KMS-11 (cell line): ENCODE results near the gene STXBP3.

Experiments used
- H2AFZ ChIP-seq: fragments of 200-600 bp; sonication (generic); 2 replicates; pipeline ENCODE4 v1.6.1; 2016; ENCODE audit warnings: antibody characterized with exemption, mixed run types, low read depth
- H3K27ac ChIP-seq: fragments of 200-600 bp; sonication (generic); 2 replicates; pipeline ENCODE4 v1.6.1; 2016; ENCODE audit warnings: mild to moderate bottlenecking, mixed run types
- H3K27me3 ChIP-seq: fragments of 200-600 bp; sonication (generic); 2 replicates; pipeline ENCODE4 v1.6.1; 2017; ENCODE audit warnings: mild to moderate bottlenecking, low read depth, mixed run types, moderate library complexity; ENCODE audit not compliant: insufficient read depth
- H3K36me3 ChIP-seq: fragments of 200-600 bp; sonication (generic); 2 replicates; pipeline ENCODE4 v1.6.1; 2017; ENCODE audit warnings: mild to moderate bottlenecking, mixed run types; ENCODE audit not compliant: insufficient read depth
- H3K4me1 ChIP-seq: fragments of 200-600 bp; sonication (generic); 2 replicates; pipeline ENCODE4 v1.6.1; 2016; ENCODE audit warnings: mild to moderate bottlenecking, low read depth, mixed run types; ENCODE audit not compliant: poor library complexity, severe bottlenecking
- H3K4me2 ChIP-seq: fragments of 200-600 bp; sonication (generic); 2 replicates; pipeline ENCODE4 v1.7.0; 2016; ENCODE audit warnings: mild to moderate bottlenecking, mixed run types
- H3K4me3 ChIP-seq: fragments of 200-600 bp; sonication (generic); IDR thresholded peaks from 2 replicates; pipeline ENCODE4 v1.6.1; 2017; ENCODE audit warnings: low read depth, low read length, mixed read lengths; ENCODE audit not compliant: insufficient read depth
- H3K79me2 ChIP-seq: fragments of 200-600 bp; sonication (generic); 2 replicates; pipeline ENCODE4 v1.6.1; 2016; ENCODE audit warnings: low read depth, mixed run types; ENCODE audit not compliant: insufficient read depth
- H3K9ac ChIP-seq: fragments of 200-600 bp; sonication (generic); 2 replicates; pipeline ENCODE4 v1.6.1; 2016; ENCODE audit warnings: mild to moderate bottlenecking, mixed run types
- H4K20me1 ChIP-seq: fragments of 200-600 bp; sonication (generic); 2 replicates; pipeline ENCODE4 v1.6.1; 2016; ENCODE audit warnings: mild to moderate bottlenecking, mixed run types; ENCODE audit not compliant: insufficient read depth
- TF ChIP-seq, protein P1 (sequence below): fragments of 200-600 bp; sonication (generic); conservative IDR thresholded peaks from 2 replicates; pipeline ENCODE4 v1.6.1; 2017; ENCODE audit warnings: low read depth, mild to moderate bottlenecking, antibody characterized with exemption, low read length, moderate library complexity, mixed read lengths

STXBP3 gene

DNA sequence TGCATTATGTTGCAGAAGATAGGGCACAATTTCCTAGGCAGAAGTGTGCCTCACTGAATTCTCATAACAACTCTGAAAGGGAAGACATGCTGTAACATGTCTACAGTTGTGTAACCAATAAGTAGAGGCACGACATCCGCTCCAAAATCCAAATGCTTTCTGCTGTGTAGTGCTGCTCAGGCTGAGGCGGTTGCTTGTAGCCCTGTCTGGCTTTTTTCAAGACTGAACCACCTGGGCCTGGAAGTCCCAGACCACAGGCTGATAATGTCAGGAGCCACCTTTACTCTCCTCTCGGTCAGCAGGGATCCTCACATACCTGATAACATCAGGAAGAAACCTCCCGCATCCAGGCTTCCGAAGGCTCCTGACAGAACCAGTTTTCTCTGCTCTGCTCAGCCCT lies 99.5 kb downstream of the STXBP3 start:
- H3K4me2 ChIP-seq: no peak overlapping the region
- H3K4me1 ChIP-seq: no peaks in the 10 kb centered on the region
- no peak overlapping the region for H3K4me3 ChIP-seq
- H3K27me3 ChIP-seq: no peaks in the 10 kb centered on the region
- no peaks in the 10 kb centered on the region for H3K79me2 ChIP-seq
- no peak overlapping the region for H3K9ac ChIP-seq
- TF ChIP-seq, protein P1, sequence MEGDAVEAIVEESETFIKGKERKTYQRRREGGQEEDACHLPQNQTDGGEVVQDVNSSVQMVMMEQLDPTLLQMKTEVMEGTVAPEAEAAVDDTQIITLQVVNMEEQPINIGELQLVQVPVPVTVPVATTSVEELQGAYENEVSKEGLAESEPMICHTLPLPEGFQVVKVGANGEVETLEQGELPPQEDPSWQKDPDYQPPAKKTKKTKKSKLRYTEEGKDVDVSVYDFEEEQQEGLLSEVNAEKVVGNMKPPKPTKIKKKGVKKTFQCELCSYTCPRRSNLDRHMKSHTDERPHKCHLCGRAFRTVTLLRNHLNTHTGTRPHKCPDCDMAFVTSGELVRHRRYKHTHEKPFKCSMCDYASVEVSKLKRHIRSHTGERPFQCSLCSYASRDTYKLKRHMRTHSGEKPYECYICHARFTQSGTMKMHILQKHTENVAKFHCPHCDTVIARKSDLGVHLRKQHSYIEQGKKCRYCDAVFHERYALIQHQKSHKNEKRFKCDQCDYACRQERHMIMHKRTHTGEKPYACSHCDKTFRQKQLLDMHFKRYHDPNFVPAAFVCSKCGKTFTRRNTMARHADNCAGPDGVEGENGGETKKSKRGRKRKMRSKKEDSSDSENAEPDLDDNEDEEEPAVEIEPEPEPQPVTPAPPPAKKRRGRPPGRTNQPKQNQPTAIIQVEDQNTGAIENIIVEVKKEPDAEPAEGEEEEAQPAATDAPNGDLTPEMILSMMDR: no peak
- H2AFZ ChIP-seq: no peak overlapping the region
- no peaks in the 10 kb centered on the region for H4K20me1 ChIP-seq
- H3K36me3 ChIP-seq: no peaks in the 10 kb centered on the region
- H3K27ac ChIP-seq: no peak overlapping the region

- Histone ChIP-seq H3K4me1 (no peaks in the 10 kb centered on the region), H3K27ac (no peak overlapping the region), H3K79me2 (no peaks in the 10 kb centered on the region), H3K27me3 (no peaks in the 10 kb centered on the region), H3K4me2 (no peak overlapping the region), H3K4me3 (no peak overlapping the region), H4K20me1 (no peaks in the 10 kb centered on the region), H3K36me3 (no peaks in the 10 kb centered on the region), H2AFZ (no peak overlapping the region), H3K9ac (no peak overlapping the region)
- TF ChIP-seq, protein P1: no peak
Measured at GRCh38 chr1:108847494-108847893, 101.0 kb downstream of the STXBP3 start.

GRCh38 chr1:108848806-108849205 lies 102.3 kb downstream of the STXBP3 start:
- Histone ChIP-seq H4K20me1 (no peaks in the 10 kb centered on the region), H3K4me2 (no peak overlapping the region), H2AFZ (no peak overlapping the region), H3K27ac (no peak overlapping the region), H3K4me1 (no peaks in the 10 kb centered on the region), H3K4me3 (no peak overlapping the region), H3K36me3 (no peaks in the 10 kb centered on the region), H3K79me2 (no peaks in the 10 kb centered on the region), H3K27me3 (no peaks in the 10 kb centered on the region), H3K9ac (no peak overlapping the region)
- TF ChIP-seq, protein P1: no peak

GRCh38 chr1:108850929-108851328 lies 104.5 kb downstream of the STXBP3 start:
- TF ChIP-seq, protein P1: no peak
- no peak overlapping the region for H3K27ac ChIP-seq
- no peak overlapping the region for H3K4me2 ChIP-seq
- H3K4me1 ChIP-seq: no peaks in the 10 kb centered on the region
- no peaks in the 10 kb centered on the region for H4K20me1 ChIP-seq
- H3K9ac ChIP-seq: no peak overlapping the region
- H3K27me3 ChIP-seq: no peaks in the 10 kb centered on the region
- no peaks in the 10 kb centered on the region for H3K79me2 ChIP-seq
- H3K36me3 ChIP-seq: no peaks in the 10 kb centered on the region
- no peak overlapping the region for H2AFZ ChIP-seq
- no peak overlapping the region for H3K4me3 ChIP-seq
